Peyer's patch (tissue), 4 donors: ENCODE measurements around the gene TFIP11. TPM values are rescaled to one million over a fixed set of nuclear protein-coding genes. Genes with fewer than 3 reads are reported as not detected.

Source experiments
- DNase-seq, 3 donors: peaks; one replicate each; pipeline ENCODE4 v3.0.0-alpha.2; 2017 to 2019
- H3K27ac ChIP-seq, 4 donors: fragments of 200-600 bp; sonication (generic); one replicate each; pipeline ENCODE4 v1.5.1; 2016 to 2019
- H3K27me3 ChIP-seq, 2 donors: fragments of 200-600 bp; sonication (generic); one replicate each; pipeline ENCODE4 v1.5.1; 2019
- H3K36me3 ChIP-seq, 3 donors: fragments of 200-600 bp; sonication (generic); one replicate each; pipeline ENCODE4 v1.5.1; 2016 to 2019
- H3K4me1 ChIP-seq, 4 donors: fragments of 200-600 bp; sonication (generic); one replicate each; pipeline ENCODE4 v1.5.1; 2016 to 2019
- H3K4me3 ChIP-seq, 4 donors: fragments of 200-600 bp; sonication (generic); 1 replicate in 3 of 4; 2 replicates in 1 of 4; pipeline ENCODE4 v1.5.1; 2016 to 2019; ENCODE audit warnings: mild to moderate bottlenecking in 1 of 4
- H3K9me3 ChIP-seq, 4 donors: fragments of 200-600 bp; sonication (generic); one replicate each; pipeline ENCODE4 v1.5.1; 2016 to 2019; ENCODE audit warnings: mild to moderate bottlenecking in 1 of 4
- POLR2A ChIP-seq, 2 donors: fragments of 450-650 bp; IDR thresholded peaks; one replicate each; pipeline ENCODE4 v1.5.1; 2017; ENCODE audit warnings: antibody characterized with exemption in 2 of 2, mild to moderate bottlenecking in 2 of 2, moderate library complexity in 2 of 2
- small RNA-seq, 2 donors: library from RNA; depleted of rRNA; stranded (forward); fragments of <200 nt; gene quantifications; one replicate each; pipeline ENCODE3, GENCODE V24; 2016
- total RNA-seq, 4 donors: library from RNA; depleted of rRNA; stranded (reverse); fragments of >200 nt; gene quantifications; one replicate each; pipeline ENCODE4 v1.1.0, GENCODE V29; 2016
- TF ChIP-seq, protein P1 (sequence below), 6 experiments: fragments of 450-650 bp in 4 of 6; fragments of 200-600 bp in 2 of 6; sonication (generic) in 1 of 6; IDR thresholded peaks; one replicate each; pipeline ENCODE4 v1.5.1; 2017 to 2019; ENCODE audit warnings: antibody characterized with exemption in 6 of 6, mild to moderate bottlenecking in 3 of 6, moderate library complexity in 1 of 6

The TFIP11 gene
- total RNA-seq, 4 donors from 2014 or later: 24.0 to 46.2 (median 30.8) TPM

DNA sequence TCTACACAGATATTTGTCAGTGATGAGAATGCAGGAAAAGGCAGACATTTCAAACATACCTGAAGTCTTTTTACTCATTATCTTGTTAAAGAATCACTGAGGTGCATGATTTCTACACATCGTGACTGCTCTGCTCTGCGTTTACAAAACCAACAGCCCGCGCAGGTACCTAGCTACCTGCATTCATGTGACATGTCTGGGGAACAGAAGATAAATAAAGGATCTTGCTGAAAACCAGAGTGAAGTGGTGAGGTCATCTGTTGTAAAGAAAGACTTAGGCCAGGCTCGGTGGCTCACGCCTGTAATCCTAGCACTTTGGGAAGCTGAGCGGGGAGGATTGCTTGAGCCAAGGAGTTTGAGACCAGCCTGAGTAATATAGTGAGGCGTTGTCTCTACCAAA, 67.5 kb downstream of the TFIP11 start:
- no peaks in the 10 kb centered on the region for H3K9me3 ChIP-seq
- H3K4me1 ChIP-seq: no peaks in the 10 kb centered on the region
- no peak overlapping the region for H3K27ac ChIP-seq
- TF ChIP-seq, protein P1, sequence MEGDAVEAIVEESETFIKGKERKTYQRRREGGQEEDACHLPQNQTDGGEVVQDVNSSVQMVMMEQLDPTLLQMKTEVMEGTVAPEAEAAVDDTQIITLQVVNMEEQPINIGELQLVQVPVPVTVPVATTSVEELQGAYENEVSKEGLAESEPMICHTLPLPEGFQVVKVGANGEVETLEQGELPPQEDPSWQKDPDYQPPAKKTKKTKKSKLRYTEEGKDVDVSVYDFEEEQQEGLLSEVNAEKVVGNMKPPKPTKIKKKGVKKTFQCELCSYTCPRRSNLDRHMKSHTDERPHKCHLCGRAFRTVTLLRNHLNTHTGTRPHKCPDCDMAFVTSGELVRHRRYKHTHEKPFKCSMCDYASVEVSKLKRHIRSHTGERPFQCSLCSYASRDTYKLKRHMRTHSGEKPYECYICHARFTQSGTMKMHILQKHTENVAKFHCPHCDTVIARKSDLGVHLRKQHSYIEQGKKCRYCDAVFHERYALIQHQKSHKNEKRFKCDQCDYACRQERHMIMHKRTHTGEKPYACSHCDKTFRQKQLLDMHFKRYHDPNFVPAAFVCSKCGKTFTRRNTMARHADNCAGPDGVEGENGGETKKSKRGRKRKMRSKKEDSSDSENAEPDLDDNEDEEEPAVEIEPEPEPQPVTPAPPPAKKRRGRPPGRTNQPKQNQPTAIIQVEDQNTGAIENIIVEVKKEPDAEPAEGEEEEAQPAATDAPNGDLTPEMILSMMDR (IDR thresholded peaks at IDR 0.05): no peak
- no peaks in the 10 kb centered on the region for H3K36me3 ChIP-seq
- no peaks in the 10 kb centered on the region for H3K27me3 ChIP-seq
- H3K4me3 ChIP-seq: no peak overlapping the region
- DNase-seq: no peak

- no peaks in the 10 kb centered on the region for H3K27me3 ChIP-seq
- H3K9me3 ChIP-seq: no peaks in the 10 kb centered on the region
- H3K27ac ChIP-seq: no peak overlapping the region
- DNase-seq: no peak
- no peak overlapping the region for H3K4me3 ChIP-seq
- no peaks in the 10 kb centered on the region for H3K36me3 ChIP-seq
- no peak for TF ChIP-seq POLR2A (IDR thresholded peaks at IDR 0.05)
- TF ChIP-seq, protein P1 (IDR thresholded peaks at IDR 0.05): no peak
- no peaks in the 10 kb centered on the region for H3K4me1 ChIP-seq
These were observed 68.2 kb downstream of the TFIP11 start for GRCh38 chr22:26443901-26444690.

GRCh38 chr22:26442086-26442756, 70.1 kb downstream of the TFIP11 start:
- no peak for DNase-seq
- H3K27me3 ChIP-seq: no peaks in the 10 kb centered on the region
- H3K9me3 ChIP-seq: no peaks in the 10 kb centered on the region
- peaks cover 0 to 9% (median 0%) of the 10 kb centered on the region in 4 donors for H3K4me1 ChIP-seq
- H3K36me3 ChIP-seq: no peaks in the 10 kb centered on the region
- no peak overlapping the region for H3K4me3 ChIP-seq
- no peak overlapping the region for H3K27ac ChIP-seq
- no peak for TF ChIP-seq POLR2A (IDR thresholded peaks at IDR 0.05)
- TF ChIP-seq, protein P1 (IDR thresholded peaks at IDR 0.05): no peak

Small RNAs within 50 kb of the gene (small RNA-seq; reads per million reads assigned to genes)
- 0.06 reads per million in 2 donors for gene MIR548J

Other genes starting within 250 kb of the TFIP11 start
- gene ASPHD2, start 83.2 kb downstream of the TFIP11 start, total RNA-seq: 1 to 10 TPM in 3 of 4 donors, under 1 TPM in 1; 0.95 to 6.6 (median 1.4) TPM
- gene HPS4, start 28.7 kb downstream of the TFIP11 start, total RNA-seq: 10 to 100 TPM; 22.8 to 74.3 (median 47.0) TPM
- 10 to 100 TPM in 2 of 4 donors, 1 to 10 TPM in 2; 4.2 to 17.3 (median 10.1) TPM for gene SRRD, start 28.6 kb downstream of the TFIP11 start, total RNA-seq
- gene TPST2, start 77.7 kb upstream of the TFIP11 start, total RNA-seq: 10 to 100 TPM; 26.8 to 47.9 (median 38.5) TPM
- gene CRYBB1, start 105.6 kb upstream of the TFIP11 start, total RNA-seq: not detected
- not detected for gene CRYBA4, start 109.5 kb upstream of the TFIP11 start, total RNA-seq
- 10 to 100 TPM in 1 of 4 donors, 1 to 10 TPM in 3; 2.5 to 31.4 (median 5.9) TPM for gene MIAT, start 145.1 kb upstream of the TFIP11 start, total RNA-seq